Stimulated activated CD4-positive, alpha-beta T cell treated with anti-CD3 and anti-CD28 coated beads, Interleukin-4, amount 100 ng/mL, for 1 hour (primary cell): ENCODE data around the gene RENBP.

Experiments
- DNase-seq: peaks from one replicate; pipeline ENCODE4 v3.0.0-alpha.2; 2020

The RENBP gene

GRCh38 chrX:153911798-153912197, 32.6 kb downstream of the RENBP start:
- DNase-seq: no peak

DNA sequence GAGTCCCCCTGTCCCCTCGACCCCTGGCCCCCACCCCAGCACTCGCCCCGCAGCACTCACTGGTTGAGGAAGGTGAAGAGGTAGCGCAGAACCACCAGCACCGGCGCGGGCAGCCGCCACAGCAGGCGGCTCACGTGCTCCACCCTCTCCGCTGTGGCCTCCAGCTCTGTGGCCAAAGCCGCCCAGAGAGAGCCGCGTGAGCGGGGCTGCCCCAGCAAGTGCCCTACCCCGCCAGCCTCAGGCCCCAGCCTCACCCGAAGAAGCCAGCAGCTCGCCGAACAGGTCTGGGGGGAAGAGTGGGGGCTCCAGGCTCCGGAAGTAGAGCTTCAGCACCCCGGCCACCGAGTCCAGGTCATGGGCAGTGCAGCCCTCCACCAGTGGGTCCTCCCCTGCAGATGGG, 34.0 kb downstream of the RENBP start:
- DNase-seq: no peak

DNA sequence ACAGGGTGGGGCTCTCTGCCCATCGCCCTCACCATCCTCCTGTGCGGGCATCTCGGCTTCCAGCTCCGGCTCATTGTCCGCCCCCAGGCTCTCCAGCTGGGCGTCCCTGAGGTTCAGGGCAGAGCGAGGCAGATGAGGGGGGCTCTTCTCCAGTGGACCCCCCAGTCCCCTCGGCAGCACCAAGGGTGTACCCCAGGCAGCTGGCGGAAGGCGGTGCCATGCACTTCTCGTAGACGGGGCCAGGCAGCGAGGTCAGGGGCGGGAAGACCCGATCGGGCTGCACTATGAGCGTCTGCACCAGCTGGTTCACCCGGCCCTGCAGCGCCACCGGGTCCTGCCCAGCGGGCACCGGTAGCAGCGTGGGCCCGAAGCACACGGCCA, 34.5 kb downstream of the RENBP start:
- DNase-seq: no peak

DNA sequence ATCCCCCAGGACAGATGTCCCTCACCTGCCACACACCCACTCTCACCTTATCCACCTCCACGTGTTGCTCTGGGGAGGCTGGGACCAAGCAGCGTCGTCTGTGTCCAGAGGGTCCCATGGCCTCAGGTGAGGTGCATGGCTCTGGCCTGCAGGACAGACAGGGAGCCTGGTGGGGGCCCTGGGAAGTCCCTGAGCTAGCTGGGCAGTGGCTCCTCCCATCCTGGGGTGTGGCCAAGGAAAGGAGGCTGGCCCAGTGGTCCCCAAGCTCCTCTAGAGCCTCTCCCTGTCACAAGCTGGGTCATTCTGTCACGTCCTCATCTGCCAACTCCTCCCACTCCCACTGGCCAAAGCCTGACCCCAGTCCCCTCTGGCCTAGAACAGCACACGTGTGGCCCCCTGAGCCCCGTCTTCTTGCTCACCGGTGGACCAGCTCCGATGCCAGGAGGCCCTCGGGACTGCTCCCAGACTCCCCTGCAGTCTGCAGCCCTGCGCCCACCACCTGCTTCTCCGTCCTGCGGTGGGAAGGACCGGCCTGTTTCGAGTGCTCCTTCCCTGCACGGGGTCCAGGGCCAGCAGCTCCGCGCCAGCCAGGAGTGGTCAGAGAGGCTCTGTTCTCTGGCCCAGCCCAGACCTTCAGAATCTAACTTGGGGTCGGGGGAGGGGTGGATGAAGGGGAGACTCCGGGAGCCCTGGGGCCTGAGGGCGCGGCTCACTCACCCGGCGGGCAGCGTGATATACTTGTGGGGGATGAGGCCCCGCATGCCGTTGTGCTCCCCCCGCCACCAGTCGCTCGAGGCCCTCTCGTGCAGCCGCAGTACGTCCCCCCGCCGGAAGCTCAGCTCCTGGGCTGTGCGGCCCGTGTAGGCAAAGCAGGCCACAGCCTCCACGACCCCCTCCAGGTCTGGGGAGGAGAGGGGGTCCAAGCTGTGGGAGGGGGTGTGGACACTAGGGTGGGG, 35.1 kb downstream of the RENBP start:
- DNase-seq: no peak

GRCh38 chrX:153908219-153908860, 36.1 kb downstream of the RENBP start:
- no peak for DNase-seq

- no peak for DNase-seq
Observed at GRCh38 chrX:153907456-153907855, 37.0 kb downstream of the RENBP start.

DNA sequence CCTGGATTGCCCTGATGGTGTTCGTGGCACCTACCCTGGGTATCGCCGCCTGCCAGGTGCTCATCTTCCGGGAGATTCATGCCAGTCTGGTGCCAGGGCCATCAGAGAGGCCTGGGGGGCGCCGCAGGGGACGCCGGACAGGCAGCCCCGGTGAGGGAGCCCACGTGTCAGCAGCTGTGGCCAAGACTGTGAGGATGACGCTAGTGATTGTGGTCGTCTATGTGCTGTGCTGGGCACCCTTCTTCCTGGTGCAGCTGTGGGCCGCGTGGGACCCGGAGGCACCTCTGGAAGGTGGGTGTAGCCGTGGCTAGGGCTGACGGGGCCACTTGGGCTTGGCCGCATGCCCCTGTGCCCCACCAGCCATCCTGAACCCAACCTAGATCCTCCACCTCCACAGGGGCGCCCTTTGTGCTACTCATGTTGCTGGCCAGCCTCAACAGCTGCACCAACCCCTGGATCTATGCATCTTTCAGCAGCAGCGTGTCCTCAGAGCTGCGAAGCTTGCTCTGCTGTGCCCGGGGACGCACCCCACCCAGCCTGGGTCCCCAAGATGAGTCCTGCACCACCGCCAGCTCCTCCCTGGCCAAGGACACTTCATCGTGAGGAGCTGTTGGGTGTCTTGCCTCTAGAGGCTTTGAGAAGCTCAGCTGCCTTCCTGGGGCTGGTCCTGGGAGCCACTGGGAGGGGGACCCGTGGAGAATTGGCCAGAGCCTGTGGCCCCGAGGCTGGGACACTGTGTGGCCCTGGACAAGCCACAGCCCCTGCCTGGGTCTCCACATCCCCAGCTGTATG, 38.1 kb downstream of the RENBP start:
- no peak for DNase-seq

DNA sequence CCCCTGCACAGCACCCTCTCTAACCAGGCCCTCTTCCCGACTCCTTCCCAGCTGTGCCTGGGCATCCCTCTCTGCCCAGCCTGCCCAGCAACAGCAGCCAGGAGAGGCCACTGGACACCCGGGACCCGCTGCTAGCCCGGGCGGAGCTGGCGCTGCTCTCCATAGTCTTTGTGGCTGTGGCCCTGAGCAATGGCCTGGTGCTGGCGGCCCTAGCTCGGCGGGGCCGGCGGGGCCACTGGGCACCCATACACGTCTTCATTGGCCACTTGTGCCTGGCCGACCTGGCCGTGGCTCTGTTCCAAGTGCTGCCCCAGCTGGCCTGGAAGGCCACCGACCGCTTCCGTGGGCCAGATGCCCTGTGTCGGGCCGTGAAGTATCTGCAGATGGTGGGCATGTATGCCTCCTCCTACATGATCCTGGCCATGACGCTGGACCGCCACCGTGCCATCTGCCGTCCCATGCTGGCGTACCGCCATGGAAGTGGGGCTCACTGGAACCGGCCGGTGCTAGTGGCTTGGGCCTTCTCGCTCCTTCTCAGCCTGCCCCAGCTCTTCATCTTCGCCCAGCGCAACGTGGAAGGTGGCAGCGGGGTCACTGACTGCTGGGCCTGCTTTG, 38.9 kb downstream of the RENBP start:
- no peak for DNase-seq

- no peak for DNase-seq
Observed at GRCh38 chrX:153903991-153904957, 40.2 kb downstream of the RENBP start, which contains the start of gene AVPR2. TSS of gene AVPR2 (plus strand) at chrX:153904673. CDS start at chrX:153905146, 473 bp downstream.

DNA sequence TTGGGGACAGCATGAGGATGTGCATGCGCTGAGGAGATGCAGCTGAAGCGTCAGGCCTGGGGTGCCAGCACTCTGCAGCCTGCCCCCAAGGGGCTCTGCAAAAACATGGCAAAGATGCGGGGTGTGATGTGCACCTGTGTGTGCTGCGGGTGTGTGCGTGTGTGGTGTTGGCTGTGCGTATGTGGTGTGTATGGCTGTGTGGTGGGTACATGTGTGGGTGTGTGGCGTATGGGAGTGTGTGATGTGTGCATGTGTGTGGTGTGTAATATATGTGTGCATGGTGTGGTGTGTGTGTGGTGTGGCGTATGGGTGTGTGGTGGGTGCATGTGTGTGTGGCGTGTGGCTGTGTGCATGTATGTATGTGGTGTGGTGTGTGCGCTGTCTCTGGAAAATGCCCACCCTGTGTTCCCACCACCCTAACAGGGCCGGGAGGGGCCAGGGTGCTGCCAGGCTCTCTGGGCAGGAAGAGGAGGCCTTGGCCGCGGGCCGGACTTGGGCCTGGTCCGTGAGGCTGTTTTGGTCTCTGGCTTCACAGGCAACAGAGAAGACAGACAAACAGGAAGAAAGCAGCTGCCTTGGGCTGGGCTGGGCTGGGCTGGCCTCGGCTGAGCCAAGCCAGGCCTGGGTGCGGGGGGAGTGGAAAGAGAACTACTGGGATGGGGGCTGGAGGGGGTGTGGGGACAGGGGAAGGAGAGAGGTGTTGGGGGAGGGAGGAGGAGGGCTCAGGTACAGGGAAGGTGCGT, 41.0 kb downstream of the RENBP start:
- DNase-seq: no peak

DNA sequence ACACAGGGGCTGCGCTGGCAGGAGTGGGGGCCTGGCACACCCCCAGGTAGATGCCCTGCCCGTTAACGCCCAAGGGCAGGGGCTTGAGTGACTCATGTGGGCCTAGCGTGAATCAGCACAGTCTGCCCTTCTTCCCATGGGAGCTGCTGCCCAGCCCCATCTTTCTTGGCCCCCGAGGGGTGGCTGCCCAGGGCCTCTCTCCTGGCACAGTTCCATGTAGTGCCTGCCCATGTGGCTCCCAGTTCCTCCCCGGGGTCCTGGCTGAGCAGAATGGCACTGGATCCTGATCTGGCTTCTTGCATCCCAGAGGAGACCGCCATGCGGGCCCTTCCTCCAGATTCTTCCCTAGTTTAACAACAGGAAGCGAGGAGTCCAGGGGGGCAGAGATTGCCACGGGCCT, 42.1 kb downstream of the RENBP start:
- no peak for DNase-seq

DNA sequence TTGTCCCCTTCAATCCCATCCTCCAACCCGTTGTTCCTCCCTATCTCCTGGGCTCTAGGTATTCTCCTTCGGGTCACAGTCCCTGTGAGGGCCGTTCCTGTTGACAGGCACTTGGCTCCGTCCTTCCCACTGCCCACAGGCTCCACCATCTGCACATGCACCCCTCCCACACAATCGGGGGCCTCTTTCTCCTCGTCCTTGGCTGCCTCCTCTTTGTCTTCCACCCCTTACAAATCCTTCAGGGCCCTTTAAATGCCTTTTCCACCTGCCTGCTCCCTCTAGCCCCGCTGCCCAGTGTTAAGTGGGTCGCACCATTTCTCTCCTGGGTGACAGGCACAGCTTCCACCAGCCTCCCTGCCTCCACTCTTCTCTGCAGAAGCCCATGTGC, 42.7 kb downstream of the RENBP start:
- no peak for DNase-seq

GRCh38 chrX:153900831-153901752, 43.4 kb downstream of the RENBP start:
- DNase-seq: peak; percentile 55

DNA sequence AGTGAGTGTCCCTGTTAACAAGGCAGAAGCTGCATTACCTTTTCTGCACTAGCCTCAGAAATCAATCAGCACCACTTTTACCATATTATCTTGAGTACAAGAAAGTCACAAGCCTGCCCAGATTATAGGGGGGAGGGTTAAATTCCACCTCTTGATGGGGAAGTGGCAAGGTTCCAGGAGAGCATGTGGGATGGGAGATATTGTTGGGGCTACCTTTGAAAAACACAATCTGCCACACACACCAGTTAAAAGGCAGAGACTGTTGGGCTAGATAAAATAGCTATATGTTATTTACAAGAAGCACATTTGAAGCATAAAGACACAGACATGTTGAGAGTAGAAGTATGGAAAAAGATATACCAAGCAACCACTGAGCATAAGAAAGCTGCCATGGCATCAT, 46.5 kb downstream of the RENBP start:
- DNase-seq: no peak

DNA sequence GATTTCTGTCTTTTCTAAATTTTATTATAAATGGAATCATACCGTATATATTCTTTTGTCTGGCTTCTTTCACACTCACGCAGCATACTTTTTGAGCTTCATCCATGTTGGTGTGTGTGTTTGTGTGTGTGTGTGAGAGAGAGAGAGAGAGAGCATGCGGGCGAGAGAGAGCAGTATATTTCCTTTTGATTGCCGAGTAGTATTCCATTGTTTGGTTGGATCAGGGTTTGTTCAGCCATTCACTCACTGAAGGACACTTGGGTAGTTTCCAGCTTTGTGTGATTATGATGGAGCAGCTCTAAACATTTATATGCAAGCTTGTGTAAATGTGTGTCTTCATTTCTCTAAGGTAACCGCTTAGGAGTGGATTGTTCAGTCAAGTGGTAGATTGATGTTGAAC, 55.3 kb downstream of the RENBP start:
- DNase-seq: no peak

DNA sequence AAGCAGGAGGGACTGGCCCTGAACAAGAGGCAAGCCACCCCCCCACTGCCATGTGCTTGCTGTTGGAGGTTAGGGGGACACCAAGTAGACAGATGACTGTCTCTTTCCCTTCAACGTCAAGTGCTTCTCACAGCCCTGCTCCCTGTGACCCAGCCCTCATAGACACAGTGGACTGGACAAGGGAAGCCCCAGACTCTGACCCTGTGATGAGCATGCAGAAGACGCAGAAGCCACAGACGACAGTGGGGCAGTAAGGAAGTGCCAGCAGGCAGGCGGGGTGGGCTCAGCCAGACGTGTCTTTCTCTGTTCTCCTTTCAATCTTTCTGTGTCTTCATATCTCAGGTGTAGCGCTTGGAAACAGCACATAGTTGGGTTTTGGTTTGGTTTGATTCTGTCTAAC, 56.1 kb downstream of the RENBP start:
- no peak for DNase-seq

DNA sequence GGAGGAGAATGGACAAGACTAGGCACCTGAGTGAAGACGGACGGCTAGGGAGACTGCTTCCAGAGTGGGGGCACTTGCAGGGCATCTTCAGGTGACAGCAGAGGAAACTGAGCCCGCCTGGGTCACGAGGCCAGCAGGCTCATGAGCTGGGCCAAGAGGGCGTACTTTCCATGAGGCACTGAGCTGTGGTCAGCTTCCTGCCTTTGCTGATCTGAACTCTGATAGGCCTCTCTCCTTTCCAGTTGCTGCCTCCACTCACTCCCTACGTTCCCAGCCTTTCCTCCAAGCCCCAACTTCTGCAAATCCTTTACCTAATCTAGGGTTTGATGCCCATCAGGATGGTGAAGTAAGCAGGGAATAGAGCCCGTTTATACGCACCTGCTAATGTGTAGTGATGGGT, 57.1 kb downstream of the RENBP start:
- no peak for DNase-seq

DNA sequence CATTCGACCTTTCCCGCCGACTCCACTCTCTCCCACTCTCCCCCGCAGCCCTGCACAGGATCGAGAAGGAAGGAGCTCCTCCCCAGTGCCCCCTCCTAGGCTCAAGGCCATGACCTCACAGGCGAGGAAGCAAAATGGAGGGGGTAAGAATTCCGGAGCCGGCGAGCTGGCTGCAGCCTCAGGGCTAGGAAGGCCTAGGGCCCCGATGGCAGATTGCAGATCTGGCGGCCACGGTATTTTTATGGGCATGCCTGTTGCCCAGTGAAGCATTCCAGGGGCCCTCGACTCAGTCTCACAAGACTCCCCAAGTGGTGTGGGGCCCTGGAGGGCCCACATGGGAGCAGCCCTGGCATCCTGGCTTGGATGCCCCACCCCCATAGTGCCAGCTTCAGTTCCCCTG, 57.5 kb downstream of the RENBP start:
- no peak for DNase-seq

DNA sequence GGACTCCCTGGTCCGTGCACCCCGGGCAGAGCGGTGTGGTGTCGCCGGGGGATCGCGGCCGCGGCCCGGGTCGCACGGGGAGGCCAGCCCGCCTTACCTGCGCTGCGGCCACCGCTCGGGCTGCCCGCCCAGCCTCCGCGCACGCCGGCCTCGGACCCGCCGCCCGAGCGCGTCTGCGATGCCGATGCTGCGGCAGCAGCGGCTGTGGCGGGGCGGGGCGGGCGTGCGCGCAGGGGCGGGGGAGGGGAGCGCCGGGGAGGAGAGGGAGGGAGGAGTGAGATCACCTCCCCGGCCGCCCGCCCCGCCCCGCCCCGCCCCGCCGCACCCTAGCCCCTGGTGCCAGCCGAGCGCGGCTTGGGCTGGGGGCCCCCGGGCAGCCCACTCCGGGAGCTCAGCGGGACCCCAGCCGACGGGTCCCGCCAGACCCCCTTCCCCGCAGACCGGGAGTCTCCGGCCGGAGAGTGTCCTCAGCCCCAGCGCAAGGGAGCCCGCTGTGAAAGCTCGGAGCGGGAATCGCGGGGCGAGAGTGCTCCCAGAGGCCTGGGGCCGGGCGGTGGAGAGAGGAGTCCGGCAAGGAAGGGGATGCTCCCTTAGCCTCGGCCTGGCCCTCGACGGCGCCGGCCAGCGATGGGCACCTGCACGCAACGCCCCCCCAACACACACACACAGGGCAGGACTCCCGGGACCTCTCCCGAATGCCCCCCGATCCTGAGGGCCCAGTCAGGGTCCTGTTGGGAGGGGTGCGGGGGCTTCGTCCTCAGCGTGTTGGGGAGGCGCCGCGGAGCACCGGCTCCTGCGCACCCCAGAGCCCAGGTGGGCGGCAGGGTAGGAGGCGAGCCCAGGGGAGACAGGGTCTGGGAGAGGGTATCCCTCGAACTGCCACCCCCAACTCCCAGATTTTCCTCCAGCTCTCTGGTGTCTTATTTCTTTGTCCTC, 58.2 kb downstream of the RENBP start, which contains the start of gene L1CAM:
L1CAM (minus strand) TSS at position 206 of the 936 bp plus-strand sequence. CDS start 10,337 bp downstream, outside the sequence.
- DNase-seq: peak; percentile 44
